OCI-LY7 (cell line): ENCODE data around the gene C1orf141.

Experiments used
- CTCF ChIP-seq: fragments of 200-600 bp; sonication (generic); conservative IDR thresholded peaks from 2 replicates; pipeline ENCODE4 v1.5.1; 2014; ENCODE audit warnings: mild to moderate bottlenecking, antibody characterized with exemption, low read length, moderate library complexity, mixed read lengths
- EZH2phosphoT487 ChIP-seq: fragments of 200-600 bp; sonication (generic); IDR thresholded peaks from 2 replicates; pipeline ENCODE4 v1.6.1; 2018; ENCODE audit warnings: low read depth, borderline replicate concordance, mild to moderate bottlenecking, mixed run types, antibody characterized with exemption, low read length, moderate library complexity, mixed read lengths

- TF ChIP-seq CTCF = no peak
- no peak for TF ChIP-seq EZH2phosphoT487
Observed at GRCh38 chr1:67061266-67061665, 73.5 kb downstream of the C1orf141 start.
